OCI-LY1 (cell line): ENCODE measurements around the gene APBA1.

Experiments used
- H2AFZ ChIP-seq: fragments of 200-600 bp; sonication (generic), shearing (Covaris generic); 2 replicates; pipeline ENCODE4 v1.6.0; 2014; ENCODE audit warnings: antibody characterized with exemption, mild to moderate bottlenecking, low read length
- H3F3A ChIP-seq: fragments of 200-600 bp; sonication (generic), shearing (Covaris generic); 2 replicates; pipeline ENCODE4 v1.6.0; 2014; ENCODE audit warnings: mild to moderate bottlenecking, antibody characterized with exemption, low read length, moderate library complexity; ENCODE audit not compliant: insufficient read depth
- H3K27ac ChIP-seq: fragments of 200-600 bp; sonication (generic); 2 replicates; pipeline ENCODE4 v1.5.1; 2014; ENCODE audit warnings: low read length, mixed run types, mild to moderate bottlenecking, low read depth; ENCODE audit not compliant: poor library complexity, severe bottlenecking
- H3K27me3 ChIP-seq: fragments of 200-600 bp; sonication (generic); 2 replicates; pipeline ENCODE4 v1.6.0; 2014; ENCODE audit warnings: antibody characterized with exemption, mild to moderate bottlenecking, low read length, moderate library complexity; ENCODE audit not compliant: insufficient read depth
- H3K36me3 ChIP-seq: fragments of 200-600 bp; sonication (generic); 2 replicates; pipeline ENCODE4 v1.6.1; 2014; ENCODE audit warnings: mild to moderate bottlenecking, antibody characterized with exemption, low read length, moderate library complexity, mixed read lengths; ENCODE audit not compliant: insufficient read depth
- H3K4me1 ChIP-seq: fragments of 200-600 bp; sonication (generic); 2 replicates; pipeline ENCODE4 v1.5.1; 2014; ENCODE audit warnings: mild to moderate bottlenecking, low read length, moderate library complexity; ENCODE audit not compliant: insufficient read depth, severe bottlenecking
- H3K4me2 ChIP-seq: fragments of 200-600 bp; sonication (generic), shearing (Covaris generic); 2 replicates; pipeline ENCODE4 v1.6.1; 2014; ENCODE audit warnings: low read length
- H3K4me3 ChIP-seq: fragments of 200-600 bp; sonication (generic); 2 replicates; pipeline ENCODE4 v1.5.1; 2014; ENCODE audit warnings: low read length, low read depth, mild to moderate bottlenecking, mixed read lengths; ENCODE audit not compliant: poor library complexity, severe bottlenecking
- H3K79me2 ChIP-seq: fragments of 200-600 bp; shearing (Covaris generic); 2 replicates; pipeline ENCODE4 v1.6.1; 2016; ENCODE audit warnings: mixed run types, low read length, mixed read lengths; ENCODE audit not compliant: insufficient read depth
- H3K9ac ChIP-seq: fragments of 200-600 bp; sonication (generic), shearing (Covaris generic); 2 replicates; pipeline ENCODE4 v1.6.1; 2014; ENCODE audit warnings: mild to moderate bottlenecking, low read length, mixed read lengths
- H3K9me2 ChIP-seq: fragments of 200-600 bp; sonication (generic), shearing (Covaris generic); 2 replicates; pipeline ENCODE4 v1.6.1; 2014; ENCODE audit warnings: low read depth, mild to moderate bottlenecking, low read length, mixed read lengths
- H3K9me3 ChIP-seq: fragments of 200-600 bp; shearing (Covaris generic); 2 replicates; pipeline ENCODE4 v1.6.1; 2014; ENCODE audit warnings: low read length, mixed read lengths
- H4K20me1 ChIP-seq: fragments of 200-600 bp; sonication (generic), shearing (Covaris generic); 2 replicates; pipeline ENCODE4 v1.6.0; 2016; ENCODE audit warnings: mild to moderate bottlenecking, low read length; ENCODE audit not compliant: insufficient read depth
- CTCF ChIP-seq: fragments of 200-600 bp; sonication (generic), shearing (Covaris generic); IDR thresholded peaks from 2 replicates; pipeline ENCODE4 v1.5.1; 2017; ENCODE audit warnings: mild to moderate bottlenecking, antibody characterized with exemption, low read length, moderate library complexity, mixed read lengths
- EZH2 ChIP-seq: fragments of 200-600 bp; sonication (generic), shearing (Covaris generic); IDR thresholded peaks from 2 replicates; pipeline ENCODE4 v1.8.0; 2017; ENCODE audit warnings: borderline replicate concordance, mixed run types, mild to moderate bottlenecking, antibody characterized with exemption, low read length, moderate library complexity, mixed read lengths

The APBA1 gene

GRCh38 chr9:69461103-69461887 is 210.9 kb downstream of the APBA1 start:
- Histone ChIP-seq H3K4me1 (no peaks in the 10 kb centered on the region), H3K79me2 (no peaks in the 10 kb centered on the region), H3K36me3 (no peaks in the 10 kb centered on the region), H4K20me1 (no peaks in the 10 kb centered on the region), H3K27me3 (0 out of 2 replicates have a peak, but pooled peaks cover 4% of the 10 kb centered on the region), H3K9me3 (no peaks in the 10 kb centered on the region), H2AFZ (no peak overlapping the region), H3K4me2 (no peak overlapping the region), H3K27ac (no peak overlapping the region), H3K4me3 (no peak overlapping the region), H3F3A (no peaks in the 10 kb centered on the region), H3K9ac (no peak overlapping the region), H3K9me2 (no peaks in the 10 kb centered on the region)
- TF ChIP-seq CTCF: no peak
- TF ChIP-seq EZH2: no peak

- no peaks in the 10 kb centered on the region for H3K36me3 ChIP-seq
- no peaks in the 10 kb centered on the region for H3K79me2 ChIP-seq
- H3K4me3 ChIP-seq: no peak overlapping the region
- H3K9me3 ChIP-seq: no peaks in the 10 kb centered on the region
- no peak overlapping the region for H2AFZ ChIP-seq
- H3K27me3 ChIP-seq: 0 out of 2 replicates have a peak, but pooled peaks cover 4% of the 10 kb centered on the region
- H3K4me1 ChIP-seq: no peaks in the 10 kb centered on the region
- TF ChIP-seq EZH2 (no peak), CTCF (no peak)
- H3F3A ChIP-seq: no peaks in the 10 kb centered on the region
- no peak overlapping the region for H3K4me2 ChIP-seq
- H3K27ac ChIP-seq: no peak overlapping the region
- H3K9ac ChIP-seq: no peak overlapping the region
- H4K20me1 ChIP-seq: no peaks in the 10 kb centered on the region
- no peaks in the 10 kb centered on the region for H3K9me2 ChIP-seq
These were observed 212.2 kb downstream of the APBA1 start for GRCh38 chr9:69460012-69460411.

- H3K4me1 ChIP-seq: no peaks in the 10 kb centered on the region
- no peak overlapping the region for H2AFZ ChIP-seq
- no peaks in the 10 kb centered on the region for H3K36me3 ChIP-seq
- 0 out of 2 replicates have a peak, but pooled peaks cover 4% of the 10 kb centered on the region for H3K27me3 ChIP-seq
- H3K27ac ChIP-seq: no peak overlapping the region
- no peaks in the 10 kb centered on the region for H3K9me3 ChIP-seq
- H3K4me2 ChIP-seq: no peak overlapping the region
- H3K9me2 ChIP-seq: no peaks in the 10 kb centered on the region
- no peaks in the 10 kb centered on the region for H3K79me2 ChIP-seq
- no peak overlapping the region for H3K4me3 ChIP-seq
- no peak overlapping the region for H3K9ac ChIP-seq
- no peaks in the 10 kb centered on the region for H3F3A ChIP-seq
- H4K20me1 ChIP-seq: no peaks in the 10 kb centered on the region
- TF ChIP-seq EZH2: no peak
- no peak for TF ChIP-seq CTCF
These were observed 214.0 kb downstream of the APBA1 start for GRCh38 chr9:69458176-69458575.
